ENCODE measurements around the gene UBE2J2.

DNA sequence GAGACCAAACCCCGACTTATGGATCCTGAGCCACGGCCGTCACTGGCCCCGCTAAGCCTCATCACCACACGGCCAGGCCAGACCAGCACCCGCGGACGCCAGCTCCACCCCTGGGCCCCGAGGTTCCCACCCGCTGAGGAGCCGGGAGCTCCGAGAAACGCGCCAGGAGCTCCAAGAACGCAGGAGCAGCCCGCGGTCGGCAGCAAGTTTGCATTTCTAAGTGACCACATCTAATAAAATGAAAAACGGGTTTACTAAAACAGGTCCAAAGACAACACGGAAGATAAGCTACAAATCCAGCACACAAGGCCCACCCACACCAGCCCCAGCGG, 19.0 kb downstream of the UBE2J2 start:
- TF ChIP-seq CTCF (IDR thresholded peaks at IDR 0.05; ENCODE audit: extremely low read depth in 1 of 2, insufficient read depth in 1 of 2, low read depth in 1 of 2, low read length in 2 of 2), result no peak
- no peak for TF ChIP-seq POLR2A (IDR thresholded peaks at IDR 0.05; ENCODE audit: low read depth, low read length)
- no peak for TF ChIP-seq POLR2AphosphoS5 (IDR thresholded peaks at IDR 0.05; ENCODE audit: insufficient read depth, low read depth, low read length)
